Urinary bladder (tissue), 4 donors: Measurements from ENCODE around the gene AGAP1. TPM values are rescaled to one million over a fixed set of nuclear protein-coding genes. Genes with fewer than 3 reads are reported as not detected.
"Not testable (repeated sequence)": the region's sequence is repeated elsewhere in the genome, so short reads cannot be mapped to it uniquely, and the experiment has no call there.

Experiments
- DNase-seq: peaks from one replicate; pipeline ENCODE4 v3.0.0-alpha.2; 2015; ENCODE audit errors: extremely low spot score
- H3K27ac ChIP-seq: one replicate; pipeline ENCODE4 v1.5.1; 2013; ENCODE audit warnings: low read depth, mild to moderate bottlenecking, moderate library complexity
- H3K36me3 ChIP-seq: one replicate; pipeline ENCODE4 v1.6.1; 2013; ENCODE audit warnings: mild to moderate bottlenecking, moderate library complexity; ENCODE audit not compliant: insufficient read depth
- H3K4me1 ChIP-seq: one replicate; pipeline ENCODE4 v1.6.1; 2013; ENCODE audit warnings: mild to moderate bottlenecking, moderate library complexity; ENCODE audit not compliant: insufficient read depth
- H3K4me3 ChIP-seq: one replicate; pipeline ENCODE4 v1.5.1; 2013; ENCODE audit warnings: low read depth, low read length
- WGBS: extraction: QIAGEN DNeasy Blood & Tissue Kit; methylation state at CpG from one replicate; pipeline ENCODE4 v1.1.7; 2013; 5-methylcytosine and 5-hydroxymethylcytosine counted together
- polyA plus RNA-seq: library from polyadenylated mRNA; stranded (reverse); fragments of 200-250 nt; gene quantifications from one replicate; pipeline ENCODE4 v1.2.3, GENCODE V29; 2013
- total RNA-seq: library from RNA; depleted of rRNA; stranded (reverse); fragments of >200 nt; gene quantifications from one replicate; pipeline ENCODE4 v1.2.3, GENCODE V29; 2014
- donor health status: healthy with polysubstance abuse.
- donor health status: healthy.

The AGAP1 gene
- total and polyA plus RNA-seq, 2 donors: 12.8 to 24.7 TPM

- H3K4me3 ChIP-seq: no peak overlapping the region
- WGBS: 89% methylated on average over 10 of the region's 10 CpGs
- H3K4me1 ChIP-seq: no peaks in the 10 kb centered on the region
- no peak for DNase-seq
- H3K36me3 ChIP-seq: no peaks in the 10 kb centered on the region
- no peak overlapping the region for H3K27ac ChIP-seq
Measured at GRCh38 chr2:235937087-235937486, 443.2 kb downstream of the AGAP1 start.

GRCh38 chr2:235937526-235937925 lies 443.7 kb downstream of the AGAP1 start:
- Histone ChIP-seq H3K27ac (no peak overlapping the region), H3K4me3 (no peak overlapping the region), H3K4me1 (no peaks in the 10 kb centered on the region), H3K36me3 (no peaks in the 10 kb centered on the region)
- 97% methylated on average over 12 of the region's 12 CpGs for WGBS
- no peak for DNase-seq

GRCh38 chr2:235937936-235938335 lies 444.1 kb downstream of the AGAP1 start:
- Histone ChIP-seq H3K36me3 (no peaks in the 10 kb centered on the region), H3K27ac (no peak overlapping the region), H3K4me3 (no peak overlapping the region), H3K4me1 (no peaks in the 10 kb centered on the region)
- no peak for DNase-seq
- WGBS: 81% methylated on average over 12 of the region's 12 CpGs

GRCh38 chr2:235938611-235939010 lies 444.8 kb downstream of the AGAP1 start:
- H3K27ac ChIP-seq: no peak overlapping the region
- H3K4me3 ChIP-seq: no peak overlapping the region
- DNase-seq: no peak
- WGBS: 91% methylated on average over 14 of the region's 14 CpGs
- H3K4me1 ChIP-seq: no peaks in the 10 kb centered on the region
- no peaks in the 10 kb centered on the region for H3K36me3 ChIP-seq

GRCh38 chr2:235939471-235939870 lies 445.6 kb downstream of the AGAP1 start:
- H3K4me1 ChIP-seq: no peaks in the 10 kb centered on the region
- no peak overlapping the region for H3K4me3 ChIP-seq
- no peak for DNase-seq
- no peaks in the 10 kb centered on the region for H3K36me3 ChIP-seq
- H3K27ac ChIP-seq: no peak overlapping the region
- 94% methylated on average over 6 of the region's 6 CpGs for WGBS

GRCh38 chr2:235940330-235940729 lies 446.5 kb downstream of the AGAP1 start:
- no peak for DNase-seq
- H3K4me3 ChIP-seq: no peak overlapping the region
- H3K27ac ChIP-seq: no peak overlapping the region
- WGBS: 39% methylated on average over 8 of the region's 8 CpGs
- H3K4me1 ChIP-seq: no peaks in the 10 kb centered on the region
- H3K36me3 ChIP-seq: no peaks in the 10 kb centered on the region

GRCh38 chr2:235944591-235944990 lies 450.7 kb downstream of the AGAP1 start:
- DNase-seq: no peak
- H3K36me3 ChIP-seq: no peaks in the 10 kb centered on the region
- no peak overlapping the region for H3K4me3 ChIP-seq
- 96% methylated on average over 10 of the region's 10 CpGs for WGBS
- no peaks in the 10 kb centered on the region for H3K4me1 ChIP-seq
- no peak overlapping the region for H3K27ac ChIP-seq

GRCh38 chr2:235945608-235946140 lies 451.8 kb downstream of the AGAP1 start:
- Histone ChIP-seq H3K27ac (no peak overlapping the region), H3K4me1 (no peaks in the 10 kb centered on the region), H3K36me3 (no peaks in the 10 kb centered on the region), H3K4me3 (no peak overlapping the region)
- no peak for DNase-seq
- 84% methylated on average over 11 of the region's 11 CpGs for WGBS

- no peak overlapping the region for H3K27ac ChIP-seq
- no peaks in the 10 kb centered on the region for H3K4me1 ChIP-seq
- H3K4me3 ChIP-seq: no peak overlapping the region
- no peak for DNase-seq
- no peaks in the 10 kb centered on the region for H3K36me3 ChIP-seq
- WGBS: 95% methylated on average over 6 of the region's 6 CpGs
Measured at GRCh38 chr2:235946590-235946989, 452.7 kb downstream of the AGAP1 start.

- not testable (repeated sequence) for H3K4me1 ChIP-seq, H3K36me3 ChIP-seq, H3K27ac ChIP-seq, DNase-seq, H3K4me3 ChIP-seq
- 80% methylated on average over 6 of the region's 6 CpGs for WGBS
Measured at GRCh38 chr2:235947055-235947454, 453.2 kb downstream of the AGAP1 start.

- Histone ChIP-seq H3K36me3 (no peaks in the 10 kb centered on the region), H3K4me3 (no peak overlapping the region), H3K4me1 (no peaks in the 10 kb centered on the region), H3K27ac (no peak overlapping the region)
- 92% methylated on average over 17 of the region's 17 CpGs for WGBS
- DNase-seq: no peak
Measured at GRCh38 chr2:235949567-235950472, 456.0 kb downstream of the AGAP1 start.

- Histone ChIP-seq H3K27ac (no peak overlapping the region), H3K4me3 (no peak overlapping the region), H3K4me1 (no peaks in the 10 kb centered on the region), H3K36me3 (no peaks in the 10 kb centered on the region)
- 72% methylated on average over 3 of the region's 3 CpGs for WGBS
- DNase-seq: no peak
Measured at GRCh38 chr2:235950473-235950809, 456.6 kb downstream of the AGAP1 start.

GRCh38 chr2:235951493-235951892 lies 457.6 kb downstream of the AGAP1 start:
- no peaks in the 10 kb centered on the region for H3K4me1 ChIP-seq
- H3K4me3 ChIP-seq: no peak overlapping the region
- H3K36me3 ChIP-seq: no peaks in the 10 kb centered on the region
- 81% methylated on average over 6 of the region's 6 CpGs for WGBS
- no peak for DNase-seq
- H3K27ac ChIP-seq: no peak overlapping the region

GRCh38 chr2:235951982-235952381 lies 458.1 kb downstream of the AGAP1 start:
- Histone ChIP-seq H3K27ac (no peak overlapping the region), H3K4me1 (no peaks in the 10 kb centered on the region), H3K36me3 (no peaks in the 10 kb centered on the region), H3K4me3 (no peak overlapping the region)
- 40% methylated on average over 2 of the region's 2 CpGs for WGBS
- no peak for DNase-seq
